Neural progenitor cell (in vitro differentiated cells): ENCODE measurements around the gene ITGA1. TPM values are rescaled to one million over a fixed set of nuclear protein-coding genes. Genes with fewer than 3 reads are reported as not detected.

ENCODE experiments used
- DNase-seq: peaks from one replicate; pipeline ENCODE4 v3.0.0-alpha.2; 2016; ENCODE audit warnings: low spot score
- H2AFZ ChIP-seq: fragments of 200-600 bp; sonication (generic); replicated peaks from 2 replicates; pipeline ENCODE4 v1.6.1; 2016; ENCODE audit warnings: antibody characterized with exemption
- H3F3A ChIP-seq: fragments of 200-600 bp; sonication (generic); 2 replicates; pipeline ENCODE4 v1.6.1; 2016; ENCODE audit warnings: antibody characterized with exemption, low read depth
- H3K27ac ChIP-seq: fragments of 200-600 bp; sonication (generic); 2 replicates; pipeline ENCODE4 v1.5.1; 2016; ENCODE audit warnings: mild to moderate bottlenecking
- H3K27me3 ChIP-seq: fragments of 200-600 bp; sonication (generic); 2 replicates; pipeline ENCODE4 v1.6.1; 2016; ENCODE audit warnings: mild to moderate bottlenecking, moderate library complexity
- H3K36me3 ChIP-seq: fragments of 200-600 bp; sonication (generic); 2 replicates; pipeline ENCODE4 v1.5.1; 2016
- H3K4me1 ChIP-seq: fragments of 200-600 bp; sonication (generic); 2 replicates; pipeline ENCODE4 v1.6.1; 2016; ENCODE audit warnings: mixed run types
- H3K4me2 ChIP-seq: fragments of 200-600 bp; sonication (generic); 2 replicates; pipeline ENCODE4 v1.6.1; 2016
- H3K4me3 ChIP-seq: fragments of 200-600 bp; sonication (generic); 2 replicates; pipeline ENCODE4 v1.5.1; 2016
- H3K79me2 ChIP-seq: fragments of 200-600 bp; sonication (generic); 2 replicates; pipeline ENCODE4 v1.6.1; 2016; ENCODE audit warnings: low read depth
- H3K9ac ChIP-seq: fragments of 200-600 bp; sonication (generic); 2 replicates; pipeline ENCODE4 v1.6.1; 2016
- H3K9me3 ChIP-seq: fragments of 200-600 bp; sonication (generic); 2 replicates; pipeline ENCODE4 v1.5.1; 2016; ENCODE audit warnings: low read depth
- H4K20me1 ChIP-seq: fragments of 200-600 bp; sonication (generic); 2 replicates; pipeline ENCODE4 v1.6.1; 2016; ENCODE audit warnings: low read depth
- H3K27ac Mint-ChIP-seq: 3 replicates; pipeline ENCODE4 v1.8.0; 2021; ENCODE audit warnings: mixed read lengths
- H3K27me3 Mint-ChIP-seq: 2 replicates; pipeline ENCODE4 v1.8.0; 2022; ENCODE audit warnings: low read depth, mild to moderate bottlenecking, inconsistent platforms, moderate library complexity, mixed read lengths; ENCODE audit not compliant: insufficient read depth
- H3K36me3 Mint-ChIP-seq: 3 replicates; pipeline ENCODE4 v1.8.0; 2021; ENCODE audit warnings: mixed read lengths
- H3K4me1 Mint-ChIP-seq: 3 replicates; pipeline ENCODE4 v1.8.0; 2021; ENCODE audit warnings: mixed read lengths
- H3K4me3 Mint-ChIP-seq: 3 replicates; pipeline ENCODE4 v1.8.0; 2021; ENCODE audit warnings: mild to moderate bottlenecking, moderate library complexity, mixed read lengths
- H3K9me3 Mint-ChIP-seq: 3 replicates; pipeline ENCODE4 v1.8.0; 2020; ENCODE audit warnings: mixed read lengths
- EZH2 ChIP-seq: fragments of 200-600 bp; sonication (generic); IDR thresholded peaks from 2 replicates; pipeline ENCODE4 v1.6.1; 2017; ENCODE audit warnings: antibody characterized with exemption, mild to moderate bottlenecking, moderate library complexity
- EZH2phosphoT487 ChIP-seq: fragments of 200-600 bp; sonication (generic); IDR thresholded peaks from 2 replicates; pipeline ENCODE4 v1.6.1; 2017; ENCODE audit warnings: antibody characterized with exemption
- total RNA-seq: library from RNA; depleted of rRNA; stranded (reverse); fragments of >200 nt; gene quantifications from 2 replicates; pipeline ENCODE4 v1.2.3, GENCODE V29; 2015; ENCODE audit warnings: low replicate concordance
- TF ChIP-seq, protein P1 (sequence below): fragments of 200-600 bp; sonication (generic); IDR thresholded peaks from 2 replicates; pipeline ENCODE4 v1.5.1; 2017; ENCODE audit warnings: antibody characterized with exemption, mild to moderate bottlenecking

ITGA1 gene
- total RNA-seq, 1 donor from 2014 or later: 2.2 TPM

DNA sequence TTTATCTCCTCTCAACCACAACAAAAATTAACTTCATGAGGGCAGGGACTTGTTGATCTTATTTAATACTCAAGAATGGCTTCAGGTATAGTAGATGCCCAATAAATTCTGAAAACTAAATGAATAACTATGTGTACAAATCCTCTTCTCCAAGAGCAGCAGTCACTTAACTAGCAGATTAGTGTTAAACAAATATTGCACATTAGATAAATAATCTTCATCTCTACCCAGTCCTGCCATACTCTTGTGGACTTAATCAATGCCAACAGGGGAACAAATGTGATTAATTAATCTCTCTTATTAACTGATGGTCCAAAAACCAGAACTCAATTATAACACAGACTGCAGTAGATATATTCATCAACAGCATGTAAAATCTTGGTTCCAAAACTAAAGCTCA, 15.0 kb upstream of the ITGA1 start:
- Mint-ChIP-seq H3K27ac (no peak overlapping the region), H3K9me3 (no peaks in the 10 kb centered on the region), H3K36me3 (no peaks in the 10 kb centered on the region), H3K4me3 (no peak overlapping the region), H3K27me3 (peaks cover 4% of the 10 kb centered on the region), H3K4me1 (peaks cover 27% of the 10 kb centered on the region)
- no peak for DNase-seq
- Histone ChIP-seq H3K9me3 (no peaks in the 10 kb centered on the region), H3K9ac (no peak overlapping the region), H3K36me3 (no peaks in the 10 kb centered on the region), H3K27me3 (no peaks in the 10 kb centered on the region), H3K27ac (no peak overlapping the region), H4K20me1 (no peaks in the 10 kb centered on the region), H3K4me2 (no peak overlapping the region), H3K4me3 (no peak overlapping the region), H3K4me1 (peaks cover 13% of the 10 kb centered on the region), H3K79me2 (no peaks in the 10 kb centered on the region), H3F3A (peaks cover 4% of the 10 kb centered on the region), H2AFZ (no peak overlapping the region)
- TF ChIP-seq, protein P1, sequence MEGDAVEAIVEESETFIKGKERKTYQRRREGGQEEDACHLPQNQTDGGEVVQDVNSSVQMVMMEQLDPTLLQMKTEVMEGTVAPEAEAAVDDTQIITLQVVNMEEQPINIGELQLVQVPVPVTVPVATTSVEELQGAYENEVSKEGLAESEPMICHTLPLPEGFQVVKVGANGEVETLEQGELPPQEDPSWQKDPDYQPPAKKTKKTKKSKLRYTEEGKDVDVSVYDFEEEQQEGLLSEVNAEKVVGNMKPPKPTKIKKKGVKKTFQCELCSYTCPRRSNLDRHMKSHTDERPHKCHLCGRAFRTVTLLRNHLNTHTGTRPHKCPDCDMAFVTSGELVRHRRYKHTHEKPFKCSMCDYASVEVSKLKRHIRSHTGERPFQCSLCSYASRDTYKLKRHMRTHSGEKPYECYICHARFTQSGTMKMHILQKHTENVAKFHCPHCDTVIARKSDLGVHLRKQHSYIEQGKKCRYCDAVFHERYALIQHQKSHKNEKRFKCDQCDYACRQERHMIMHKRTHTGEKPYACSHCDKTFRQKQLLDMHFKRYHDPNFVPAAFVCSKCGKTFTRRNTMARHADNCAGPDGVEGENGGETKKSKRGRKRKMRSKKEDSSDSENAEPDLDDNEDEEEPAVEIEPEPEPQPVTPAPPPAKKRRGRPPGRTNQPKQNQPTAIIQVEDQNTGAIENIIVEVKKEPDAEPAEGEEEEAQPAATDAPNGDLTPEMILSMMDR: no peak
- TF ChIP-seq EZH2phosphoT487 (no peak), EZH2 (no peak)

DNA sequence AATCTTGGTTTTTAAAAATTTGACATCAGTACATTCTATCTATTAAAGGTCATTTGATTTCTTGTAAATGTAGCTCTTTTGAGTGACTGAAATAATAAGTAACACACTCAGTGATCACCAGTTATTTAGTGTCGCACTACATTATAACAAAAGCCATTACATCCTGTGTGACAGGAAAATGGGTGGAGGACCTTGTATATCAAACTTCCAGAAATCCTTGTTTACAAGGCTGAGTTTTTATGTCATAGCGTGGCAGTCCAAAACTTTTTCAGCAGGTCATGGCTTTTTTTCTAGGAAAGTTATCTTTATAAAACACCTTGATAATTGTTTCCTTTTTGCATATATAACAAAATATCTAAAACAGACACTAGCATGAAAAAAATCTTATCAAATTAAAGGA, 14.4 kb upstream of the ITGA1 start:
- no peaks in the 10 kb centered on the region for H3K27me3 ChIP-seq
- no peak overlapping the region for H3K27ac ChIP-seq
- Mint-ChIP-seq H3K4me1 (peaks cover 27% of the 10 kb centered on the region), H3K4me3 (no peak overlapping the region), H3K27ac (no peak overlapping the region), H3K36me3 (no peaks in the 10 kb centered on the region), H3K27me3 (peaks cover 4% of the 10 kb centered on the region), H3K9me3 (no peaks in the 10 kb centered on the region)
- H3K4me1 ChIP-seq: peaks cover 13% of the 10 kb centered on the region
- no peaks in the 10 kb centered on the region for H4K20me1 ChIP-seq
- peak overlapping the region; percentile 43 for H3K4me2 ChIP-seq
- TF ChIP-seq EZH2 (no peak), EZH2phosphoT487 (no peak)
- TF ChIP-seq, protein P1: no peak
- H3K79me2 ChIP-seq: no peaks in the 10 kb centered on the region
- H3K36me3 ChIP-seq: no peaks in the 10 kb centered on the region
- H3K4me3 ChIP-seq: no peak overlapping the region
- no peaks in the 10 kb centered on the region for H3K9me3 ChIP-seq
- H2AFZ ChIP-seq: no peak overlapping the region
- DNase-seq: no peak
- peaks cover 4% of the 10 kb centered on the region for H3F3A ChIP-seq
- no peak overlapping the region for H3K9ac ChIP-seq

GRCh38 chr5:52774005-52774410, 13.7 kb upstream of the ITGA1 start:
- Histone ChIP-seq H2AFZ (no peak overlapping the region), H3K79me2 (no peaks in the 10 kb centered on the region), H3K36me3 (no peaks in the 10 kb centered on the region), H3K4me1 (peaks cover 13% of the 10 kb centered on the region), H3F3A (peaks cover 4% of the 10 kb centered on the region), H3K27me3 (no peaks in the 10 kb centered on the region), H3K4me2 (peak overlapping the region; percentile 43), H3K4me3 (no peak overlapping the region), H3K9me3 (no peaks in the 10 kb centered on the region), H4K20me1 (no peaks in the 10 kb centered on the region), H3K9ac (no peak overlapping the region), H3K27ac (no peak overlapping the region)
- peaks cover 4% of the 10 kb centered on the region for H3K27me3 Mint-ChIP-seq
- H3K9me3 Mint-ChIP-seq: no peaks in the 10 kb centered on the region
- H3K36me3 Mint-ChIP-seq: no peaks in the 10 kb centered on the region
- H3K4me1 Mint-ChIP-seq: peaks cover 27% of the 10 kb centered on the region
- H3K27ac Mint-ChIP-seq: peak overlapping the region; percentile 80
- TF ChIP-seq EZH2phosphoT487 (no peak), EZH2 (no peak)
- TF ChIP-seq, protein P1: no peak
- peak overlapping the region; percentile 56 for H3K4me3 Mint-ChIP-seq
- peak; percentile 61 for DNase-seq
